Gastrocnemius medialis (tissue), 4 donors: ENCODE data around the gene PRR20G. TPM values are rescaled to one million over a fixed set of nuclear protein-coding genes. Genes with fewer than 3 reads are reported as not detected.

Experiments used
- ATAC-seq, 2 donors: fragments of 150-250 bp; one replicate each; pipeline ENCODE4 v1.9.1; 2016
- DNase-seq, 2 donors: peaks; one replicate each; pipeline ENCODE4 v3.0.0-alpha.2; 2019
- H3K27ac ChIP-seq, 4 donors: fragments of 200-600 bp; sonication (generic); 1 replicate in 1 of 4; 2 replicates in 3 of 4; pipeline ENCODE4 v1.5.1; 2016 to 2018; ENCODE audit warnings: mild to moderate bottlenecking in 2 of 4, moderate library complexity in 1 of 4
- H3K27me3 ChIP-seq, 3 donors: fragments of 200-600 bp; sonication (generic) in 2 of 3; 1 replicate in 1 of 3; 2 replicates in 2 of 3; pipeline versions ENCODE4 v1.5.1 to v1.6.0; 2016 to 2019; ENCODE audit warnings: mild to moderate bottlenecking in 1 of 3, moderate library complexity in 1 of 3
- H3K36me3 ChIP-seq, 2 donors: fragments of 200-600 bp; sonication (generic) in 1 of 2; one replicate each; pipeline ENCODE4 v1.5.1; 2017 to 2018
- H3K4me1 ChIP-seq, 2 donors: fragments of 200-600 bp; sonication (generic) in 1 of 2; one replicate each; pipeline ENCODE4 v1.5.1; 2016 to 2017; ENCODE audit warnings: mild to moderate bottlenecking in 2 of 2
- H3K4me3 ChIP-seq, 4 donors: fragments of 200-600 bp; sonication (generic) in 3 of 4; 1 replicate in 1 of 4; 2 replicates in 3 of 4; pipeline ENCODE4 v1.5.1; 2016 to 2019; ENCODE audit warnings: mild to moderate bottlenecking in 2 of 4
- H3K9me3 ChIP-seq, 3 donors: fragments of 200-600 bp; sonication (generic) in 2 of 3; 1 replicate in 1 of 3; 2 replicates in 2 of 3; pipeline ENCODE4 v1.5.1; 2016 to 2019
- POLR2A ChIP-seq, 2 donors: fragments of 450-650 bp; IDR thresholded peaks; one replicate each; pipeline ENCODE4 v1.6.1; 2017; ENCODE audit warnings: antibody characterized with exemption in 2 of 2, mild to moderate bottlenecking in 2 of 2, moderate library complexity in 2 of 2
- in situ Hi-C, 4 donors: fragments of 200-750 bp; cut with MboI; loops; one replicate each; pipeline versions ENCODE4 v1.15.0 to v1.8.0; 2017; ENCODE audit warnings: low sequenced_read_pairs in 4 of 4
- intact Hi-C: fragments of 100-400 bp; cut with DNase I; formaldehyde crosslinking; loops from one replicate; pipeline ENCODE4 v1.15.1; 2023; ENCODE audit warnings: low total_unique reads
- total RNA-seq, 4 donors: library from RNA; depleted of rRNA; stranded (reverse); fragments of >200 nt; gene quantifications; one replicate each; pipeline versions ENCODE4 v1.1.0 to v1.2.3, GENCODE V29; 2016
- TF ChIP-seq, protein P1 (sequence below), 5 experiments: fragments of 450-650 bp in 3 of 5; fragments of 200-600 bp in 2 of 5; sonication (generic) in 2 of 5; IDR thresholded peaks in 4 of 5; conservative IDR thresholded peaks in 1 of 5; 1 replicate in 4 of 5; 2 replicates in 1 of 5; pipeline ENCODE4 v1.5.1; 2016 to 2019; ENCODE audit warnings: antibody characterized with exemption in 5 of 5, mild to moderate bottlenecking in 3 of 5, moderate library complexity in 3 of 5

PRR20G gene
- total RNA-seq, 4 donors from 2014 or later = not detected

DNA sequence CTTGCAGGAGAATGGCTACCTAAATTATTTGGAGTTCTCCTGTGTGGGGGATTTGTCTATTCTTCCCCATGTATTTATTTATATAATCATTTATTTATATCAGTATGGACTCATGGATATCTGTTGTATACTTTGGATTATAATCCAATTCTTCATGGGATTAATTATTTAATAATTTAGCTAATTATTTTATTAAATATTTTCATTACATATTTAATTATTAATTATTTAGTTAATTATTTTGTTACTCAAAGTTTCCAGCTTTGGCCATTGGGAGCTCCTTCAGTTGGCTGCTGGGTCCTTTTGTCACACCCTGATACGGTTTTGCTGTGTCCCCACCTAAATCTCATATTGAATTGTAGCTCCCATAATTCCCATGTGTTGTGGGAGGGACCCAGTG is 3.3 kb upstream of the PRR20G start:
- Histone ChIP-seq H3K9me3 (no peaks in the 10 kb centered on the region), H3K4me3 (no peak overlapping the region), H3K36me3 (no peaks in the 10 kb centered on the region), H3K4me1 (no peaks in the 10 kb centered on the region), H3K27ac (no peak overlapping the region), H3K27me3 (peaks cover 0 to 2% (median 0%) of the 10 kb centered on the region in 3 donors)
- TF ChIP-seq, protein P1, sequence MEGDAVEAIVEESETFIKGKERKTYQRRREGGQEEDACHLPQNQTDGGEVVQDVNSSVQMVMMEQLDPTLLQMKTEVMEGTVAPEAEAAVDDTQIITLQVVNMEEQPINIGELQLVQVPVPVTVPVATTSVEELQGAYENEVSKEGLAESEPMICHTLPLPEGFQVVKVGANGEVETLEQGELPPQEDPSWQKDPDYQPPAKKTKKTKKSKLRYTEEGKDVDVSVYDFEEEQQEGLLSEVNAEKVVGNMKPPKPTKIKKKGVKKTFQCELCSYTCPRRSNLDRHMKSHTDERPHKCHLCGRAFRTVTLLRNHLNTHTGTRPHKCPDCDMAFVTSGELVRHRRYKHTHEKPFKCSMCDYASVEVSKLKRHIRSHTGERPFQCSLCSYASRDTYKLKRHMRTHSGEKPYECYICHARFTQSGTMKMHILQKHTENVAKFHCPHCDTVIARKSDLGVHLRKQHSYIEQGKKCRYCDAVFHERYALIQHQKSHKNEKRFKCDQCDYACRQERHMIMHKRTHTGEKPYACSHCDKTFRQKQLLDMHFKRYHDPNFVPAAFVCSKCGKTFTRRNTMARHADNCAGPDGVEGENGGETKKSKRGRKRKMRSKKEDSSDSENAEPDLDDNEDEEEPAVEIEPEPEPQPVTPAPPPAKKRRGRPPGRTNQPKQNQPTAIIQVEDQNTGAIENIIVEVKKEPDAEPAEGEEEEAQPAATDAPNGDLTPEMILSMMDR (IDR thresholded peaks at IDR 0.05 in 4 of 5, conservative IDR thresholded peaks at IDR 0.05 in 1 of 5) = no peak
- TF ChIP-seq POLR2A (IDR thresholded peaks at IDR 0.05) = no peak
- ATAC-seq = no peak
- in situ Hi-C loops (no loop called here), intact Hi-C loops (no loop called here)
- no peak for DNase-seq

DNA sequence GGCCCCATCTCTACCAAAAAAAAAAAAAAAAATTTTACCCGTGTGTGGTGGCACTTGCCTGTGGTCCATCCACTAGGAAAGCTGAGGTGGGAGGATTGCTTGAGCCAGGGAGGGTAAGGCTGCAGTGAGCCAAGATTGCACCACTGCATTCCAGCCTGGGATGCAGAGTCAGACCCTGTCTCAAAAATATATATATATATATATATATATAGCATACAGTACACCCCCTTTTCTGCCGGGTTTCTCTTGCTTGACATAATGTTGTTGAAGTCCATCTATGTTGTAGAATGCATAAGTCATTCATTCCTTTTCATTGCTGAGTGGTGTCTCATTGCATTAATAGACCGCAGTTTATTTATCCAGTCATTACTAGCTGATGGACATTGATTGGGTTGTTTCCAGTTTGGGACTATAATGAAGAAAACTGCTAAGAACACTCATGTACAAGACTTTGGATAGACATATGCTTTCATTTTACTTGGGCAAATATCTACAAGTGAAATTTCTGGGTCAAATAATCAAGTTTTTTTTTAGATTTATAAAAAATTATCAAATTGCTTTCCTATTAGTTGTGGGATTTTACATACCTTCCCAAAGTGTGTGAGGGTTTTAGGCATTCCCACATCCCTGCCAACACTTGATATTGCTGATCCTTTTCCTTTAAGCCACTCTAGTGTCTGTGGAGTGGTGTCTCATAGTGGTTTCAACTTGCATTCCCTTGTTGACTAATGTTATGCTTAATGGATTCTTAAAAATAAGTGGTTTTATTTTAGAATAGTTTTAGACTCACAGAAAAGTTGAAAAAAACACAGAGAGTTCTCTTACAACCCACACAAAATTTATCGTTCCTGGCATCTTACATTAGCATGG is 2.1 kb upstream of the PRR20G start:
- intact Hi-C loops (no loop called here), in situ Hi-C loops (no loop called here)
- Histone ChIP-seq H3K27ac (no peak overlapping the region), H3K36me3 (no peaks in the 10 kb centered on the region), H3K4me3 (no peak overlapping the region), H3K9me3 (no peaks in the 10 kb centered on the region), H3K4me1 (no peaks in the 10 kb centered on the region), H3K27me3 (peaks cover 0 to 2% (median 0%) of the 10 kb centered on the region in 3 donors)
- ATAC-seq = no peak
- DNase-seq = no peak
- TF ChIP-seq, protein P1 (IDR thresholded peaks at IDR 0.05 in 4 of 5, conservative IDR thresholded peaks at IDR 0.05 in 1 of 5) = no peak
- no peak for TF ChIP-seq POLR2A (IDR thresholded peaks at IDR 0.05)

DNA sequence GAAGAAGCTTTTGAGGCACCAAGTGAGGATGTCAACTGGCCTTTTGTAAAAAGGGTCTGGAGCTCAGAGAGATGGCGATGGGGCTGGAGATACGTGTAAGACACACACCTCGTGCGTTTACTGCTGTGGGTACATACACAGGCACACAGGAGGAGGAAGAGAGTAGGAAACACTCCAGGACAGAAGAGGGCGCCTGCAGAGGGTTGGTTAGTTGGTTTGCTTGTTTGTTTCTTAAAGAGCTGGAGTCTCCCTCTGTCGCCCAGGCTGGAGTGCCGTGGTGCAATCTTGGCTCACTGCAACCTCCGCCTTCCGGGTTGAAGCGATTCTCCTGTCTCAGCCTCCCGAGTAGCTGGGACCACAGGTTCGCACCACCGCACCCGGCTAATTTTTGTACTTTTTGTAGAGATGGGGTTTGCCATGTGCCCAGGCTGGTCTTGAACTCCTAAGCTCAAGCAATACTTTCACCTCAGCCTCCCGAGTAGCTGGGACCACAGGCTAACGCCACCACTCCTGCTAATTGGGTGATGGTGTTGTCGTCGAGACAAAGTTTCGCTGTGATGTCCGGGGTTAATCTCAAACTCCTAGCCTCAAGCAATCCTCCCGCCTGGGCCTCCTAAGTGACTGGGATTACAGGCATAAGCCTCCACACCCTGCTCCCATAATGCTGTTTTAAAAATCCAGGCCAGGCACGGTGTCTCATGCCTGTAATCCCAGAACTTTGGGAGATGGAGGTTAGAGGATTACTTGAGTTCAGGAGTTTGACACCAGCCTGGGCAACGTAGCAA is 1.3 kb upstream of the PRR20G start:
- intact Hi-C loops (no loop called here), in situ Hi-C loops (no loop called here)
- ATAC-seq (no peak), DNase-seq (no peak)
- TF ChIP-seq POLR2A (IDR thresholded peaks at IDR 0.05) = no peak
- TF ChIP-seq, protein P1 (IDR thresholded peaks at IDR 0.05 in 4 of 5, conservative IDR thresholded peaks at IDR 0.05 in 1 of 5) = no peak
- Histone ChIP-seq H3K27ac (no peak overlapping the region), H3K4me1 (no peaks in the 10 kb centered on the region), H3K9me3 (no peaks in the 10 kb centered on the region), H3K27me3 (peaks cover 0 to 2% (median 0%) of the 10 kb centered on the region in 3 donors), H3K36me3 (no peaks in the 10 kb centered on the region), H3K4me3 (no peak overlapping the region)

DNA sequence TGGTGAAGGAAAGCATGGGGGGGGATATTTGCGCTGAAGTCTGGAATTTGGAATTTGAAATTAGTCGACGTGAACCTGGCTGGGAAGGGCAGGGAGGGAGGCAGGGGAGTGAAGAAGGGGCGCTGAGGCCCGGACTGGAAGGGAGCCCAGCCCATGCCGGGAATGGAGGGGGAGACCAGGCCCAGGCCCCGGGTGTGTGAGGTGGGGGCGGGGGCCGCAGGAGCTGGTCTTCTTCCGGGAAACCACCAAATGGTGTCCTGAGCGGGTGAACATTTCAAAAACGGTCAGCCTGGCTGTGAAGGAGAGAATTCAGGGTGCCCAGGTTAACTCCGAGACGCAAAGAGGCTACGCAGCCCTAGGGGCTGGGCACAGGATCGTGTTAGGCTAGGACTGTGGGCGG is 497 bp upstream of the PRR20G start:
- TF ChIP-seq POLR2A (IDR thresholded peaks at IDR 0.05) = no peak
- TF ChIP-seq, protein P1 (IDR thresholded peaks at IDR 0.05 in 4 of 5, conservative IDR thresholded peaks at IDR 0.05 in 1 of 5) = no peak
- H3K27ac ChIP-seq = no peak overlapping the region
- no peak for DNase-seq
- in situ Hi-C loops = no loop called here
- intact Hi-C loops = no loop called here
- H3K4me3 ChIP-seq = no peak overlapping the region
- no peak for ATAC-seq
- H3K9me3 ChIP-seq = no peaks in the 10 kb centered on the region
- H3K4me1 ChIP-seq = no peaks in the 10 kb centered on the region
- H3K36me3 ChIP-seq = no peaks in the 10 kb centered on the region
- no peaks in the 10 kb centered on the region for H3K27me3 ChIP-seq
